K562 (cell line): ENCODE data around the gene ERC2.

Experiments
- ATF2 ChIP-seq: sonication (generic); formaldehyde crosslinking; IDR thresholded peaks from 2 replicates; pipeline ENCODE4 v1.8.1; 2022; ENCODE audit warnings: missing genetic modification reagents
- BHLHE40 ChIP-seq: IDR thresholded peaks from 2 replicates; pipeline ENCODE4 v1.6.1; 2011; ENCODE audit warnings: low read length, improper control_type of control experiment
- CBFB ChIP-seq: sonication (generic); formaldehyde crosslinking; IDR thresholded peaks from 2 replicates; pipeline ENCODE4 v1.4.0; 2020; ENCODE audit warnings: mild to moderate bottlenecking, missing genetic modification reagents
- CBX5 ChIP-seq: IDR thresholded peaks from 2 replicates; pipeline ENCODE4 v1.6.1; 2014; ENCODE audit warnings: low read depth, borderline replicate concordance
- CREB1 ChIP-seq, 2 experiments: sonication (generic) in 1 of 2; formaldehyde crosslinking in 1 of 2; IDR thresholded peaks; 2 replicates each; pipeline versions ENCODE4 v1.6.1 to v1.8.0; 2012 to 2022; ENCODE audit warnings: inconsistent platforms in 1 of 2, mild to moderate bottlenecking in 1 of 2, missing genetic modification reagents in 1 of 2, moderate library complexity in 1 of 2
- CTCF ChIP-seq, 3 experiments: IDR thresholded peaks in 2 of 3; conservative IDR thresholded peaks in 1 of 3; 2 replicates each; pipeline ENCODE4 v1.5.1; 2011 to 2012; ENCODE audit warnings: low read length in 3 of 3, mild to moderate bottlenecking in 3 of 3, control low read depth in 2 of 3, improper control_type of control experiment in 1 of 3, inconsistent platforms in 1 of 3, low read depth in 1 of 3, mixed read lengths in 1 of 3, moderate library complexity in 1 of 3; ENCODE audit not compliant: insufficient read depth in 2 of 3
- ESRRA ChIP-seq: fragments of 450-650 bp; IDR thresholded peaks from 2 replicates; pipeline ENCODE4 v1.6.1; 2014; ENCODE audit warnings: low read depth, mild to moderate bottlenecking, moderate library complexity, borderline replicate concordance
- HDAC6 ChIP-seq: IDR thresholded peaks from 2 replicates; pipeline ENCODE4 v1.6.1; 2012; ENCODE audit warnings: low read depth, mild to moderate bottlenecking, control low read depth, inconsistent platforms, low read length, moderate library complexity
- SPI1 ChIP-seq: IDR thresholded peaks from 2 replicates; pipeline ENCODE4 v1.6.1; 2011; ENCODE audit warnings: low read depth, low read length, control low read depth, borderline replicate concordance
- TAF9B ChIP-seq: fragments of 450-650 bp; IDR thresholded peaks from 2 replicates; pipeline ENCODE4 v1.6.1; 2018; ENCODE audit warnings: mild to moderate bottlenecking; ENCODE audit not compliant: partially characterized antibody
- ZNF146 ChIP-seq: IDR thresholded peaks from one replicate; pipeline ENCODE4 v1.6.1; 2018; ENCODE audit warnings: missing compliant biosample characterization; ENCODE audit not compliant: unreplicated experiment
- TF ChIP-seq, protein P1 (sequence below): conservative IDR thresholded peaks from 2 replicates; pipeline ENCODE4 v1.6.1; 2011; ENCODE audit warnings: low read depth, mild to moderate bottlenecking, low read length; ENCODE audit not compliant: control insufficient read depth
- TF ChIP-seq, protein P2 (sequence below): sonication (generic); formaldehyde crosslinking; IDR thresholded peaks from 2 replicates; pipeline ENCODE4 v1.9.0; 2022; ENCODE audit warnings: mild to moderate bottlenecking, missing genetic modification reagents

DNA sequence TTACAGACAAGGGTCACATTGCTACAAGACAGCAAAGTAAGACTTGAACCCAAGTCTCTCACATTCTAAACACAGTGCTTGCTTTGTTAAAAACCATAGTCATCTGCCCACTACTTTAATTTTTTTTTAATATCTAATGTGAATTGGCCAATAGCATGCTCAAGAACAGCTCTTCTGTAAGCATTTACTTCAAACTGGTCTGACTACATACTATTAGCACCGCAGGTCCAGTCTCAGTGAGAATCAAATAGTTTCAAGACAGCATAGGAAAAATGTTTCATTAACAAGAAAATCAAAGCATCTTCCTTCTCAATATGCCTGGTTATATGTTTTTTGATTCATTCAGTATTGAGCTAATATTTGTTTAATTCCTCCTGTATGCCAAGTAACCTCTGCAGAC lies 419.9 kb downstream of the ERC2 start:
- TF ChIP-seq CREB1 (IDR thresholded peaks at IDR 0.05) (no peak), CREB1 (CRISPR knock-in tag; IDR thresholded peaks at IDR 0.05) (no peak), CBFB (CRISPR knock-in tag) (no peak), CTCF (IDR thresholded peaks at IDR 0.05 in 2 of 3, conservative IDR thresholded peaks at IDR 0.05 in 1 of 3; ENCODE audit: insufficient read depth in 2 of 3, low read depth in 1 of 3, low read length in 3 of 3) (no peak), TAF9B (no peak), HDAC6 (no peak), ATF2 (CRISPR knock-in tag) (no peak), ZNF146 (CRISPR knock-in tag) (no peak), ESRRA (no peak), BHLHE40 (no peak), CBX5 (no peak), SPI1 (no peak)
- TF ChIP-seq, protein P1, sequence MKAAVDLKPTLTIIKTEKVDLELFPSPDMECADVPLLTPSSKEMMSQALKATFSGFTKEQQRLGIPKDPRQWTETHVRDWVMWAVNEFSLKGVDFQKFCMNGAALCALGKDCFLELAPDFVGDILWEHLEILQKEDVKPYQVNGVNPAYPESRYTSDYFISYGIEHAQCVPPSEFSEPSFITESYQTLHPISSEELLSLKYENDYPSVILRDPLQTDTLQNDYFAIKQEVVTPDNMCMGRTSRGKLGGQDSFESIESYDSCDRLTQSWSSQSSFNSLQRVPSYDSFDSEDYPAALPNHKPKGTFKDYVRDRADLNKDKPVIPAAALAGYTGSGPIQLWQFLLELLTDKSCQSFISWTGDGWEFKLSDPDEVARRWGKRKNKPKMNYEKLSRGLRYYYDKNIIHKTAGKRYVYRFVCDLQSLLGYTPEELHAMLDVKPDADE = no peak
- TF ChIP-seq, protein P2, sequence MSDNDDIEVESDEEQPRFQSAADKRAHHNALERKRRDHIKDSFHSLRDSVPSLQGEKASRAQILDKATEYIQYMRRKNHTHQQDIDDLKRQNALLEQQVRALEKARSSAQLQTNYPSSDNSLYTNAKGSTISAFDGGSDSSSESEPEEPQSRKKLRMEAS (CRISPR knock-in tag) = no peak
